ENCODE data around the gene PSAP.

The PSAP gene

DNA sequence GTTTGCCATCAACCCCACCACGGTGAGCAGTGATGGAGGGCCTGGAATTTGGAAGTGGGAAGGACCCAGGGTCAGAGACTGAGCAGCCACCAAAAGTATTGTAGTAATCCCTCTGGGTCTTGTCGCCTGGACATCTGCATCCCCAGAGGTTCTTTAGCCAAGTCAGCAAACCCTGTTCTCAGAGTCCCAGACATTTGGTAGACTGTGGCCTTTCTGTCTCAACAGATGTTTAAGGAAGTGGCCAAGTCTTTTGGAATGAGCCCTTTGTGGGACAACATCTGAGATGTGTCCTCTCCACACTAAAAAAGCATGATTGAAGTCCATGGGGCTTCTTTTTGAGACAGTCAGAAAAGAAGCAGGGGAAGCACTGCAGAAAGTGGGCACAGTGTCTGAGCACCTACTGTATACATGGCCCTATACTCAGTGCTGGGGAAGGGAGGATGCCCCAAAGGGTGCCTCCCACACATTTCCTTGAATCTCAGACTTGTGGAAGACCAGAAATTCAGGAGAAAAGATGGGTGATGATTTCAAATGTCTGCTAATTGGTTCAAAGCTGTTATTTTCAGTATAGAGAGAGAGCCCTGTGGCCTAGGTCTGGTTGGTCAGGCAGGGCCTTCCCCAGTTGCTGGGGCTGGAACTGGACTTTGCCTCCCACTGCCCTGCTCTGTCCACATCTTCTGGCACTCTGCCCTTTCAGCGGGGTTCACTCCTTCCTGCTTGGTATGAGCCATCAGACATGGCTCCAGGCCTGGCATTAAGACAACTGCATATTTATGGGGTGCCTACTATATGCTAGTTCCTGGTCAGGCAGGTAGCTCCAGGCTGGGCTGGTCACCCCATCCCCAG is 51.2 kb downstream of the PSAP start:
- Histone ChIP-seq H2AFZ (ENCODE audit: low read depth, low read length) (no peak overlapping the region), H3K4me3 (ENCODE audit: low read length) (no peak overlapping the region), H3K4me2 (ENCODE audit: low read length) (no peak overlapping the region), H3K4me1 (ENCODE audit: low read length) (peaks cover 39% of the 10 kb centered on the region), H3K27ac (ENCODE audit: low read length) (no peak overlapping the region), H3K27me3 (ENCODE audit: low read depth, low read length) (peaks cover 11% of the 10 kb centered on the region), H3K79me2 (ENCODE audit: low read length) (no peaks in the 10 kb centered on the region), H3K36me3 (replicated peaks; ENCODE audit: low read depth, low read length) (no peaks in the 10 kb centered on the region), H3K9ac (ENCODE audit: low read length) (no peak overlapping the region), H3K9me3 (ENCODE audit: insufficient read depth, low read length) (no peaks in the 10 kb centered on the region), H4K20me1 (ENCODE audit: insufficient read depth, low read length) (no peaks in the 10 kb centered on the region)
- TF ChIP-seq CTCF (IDR thresholded peaks at IDR 0.05; ENCODE audit: low read depth, low read length): no peak
- no peak for TF ChIP-seq EZH2phosphoT487 (IDR thresholded peaks at IDR 0.05; ENCODE audit: low read depth)

GRCh38 chr10:71799112-71799511 is 51.9 kb downstream of the PSAP start:
- no peak overlapping the region for H3K4me3 ChIP-seq (ENCODE audit: low read length)
- no peak overlapping the region for H3K4me2 ChIP-seq (ENCODE audit: low read length)
- no peak for TF ChIP-seq CTCF (IDR thresholded peaks at IDR 0.05; ENCODE audit: low read depth, low read length)
- no peak overlapping the region for H3K9ac ChIP-seq (ENCODE audit: low read length)
- no peaks in the 10 kb centered on the region for H4K20me1 ChIP-seq (ENCODE audit: insufficient read depth, low read length)
- peaks cover 38% of the 10 kb centered on the region for H3K4me1 ChIP-seq (ENCODE audit: low read length)
- H3K36me3 ChIP-seq (replicated peaks; ENCODE audit: low read depth, low read length): no peaks in the 10 kb centered on the region
- no peaks in the 10 kb centered on the region for H3K9me3 ChIP-seq (ENCODE audit: insufficient read depth, low read length)
- no peak overlapping the region for H2AFZ ChIP-seq (ENCODE audit: low read depth, low read length)
- peaks cover 17% of the 10 kb centered on the region; the same call in 1 of the 2 replicates for H3K27me3 ChIP-seq (ENCODE audit: low read depth, low read length)
- no peaks in the 10 kb centered on the region for H3K79me2 ChIP-seq (ENCODE audit: low read length)
- H3K27ac ChIP-seq (ENCODE audit: low read length): no peak overlapping the region

- H3K27ac ChIP-seq (ENCODE audit: low read length): no peak overlapping the region
- no peak overlapping the region for H3K9ac ChIP-seq (ENCODE audit: low read length)
Observed at GRCh38 chr10:71798308-71798624, 52.8 kb downstream of the PSAP start.

More at GRCh38 chr10:71798308-71798624, 52.8 kb downstream of the PSAP start:
- Histone ChIP-seq H3K36me3 (replicated peaks; ENCODE audit: low read depth, low read length) (no peaks in the 10 kb centered on the region), H3K4me2 (ENCODE audit: low read length) (no peak overlapping the region), H3K27me3 (ENCODE audit: low read depth, low read length) (peaks cover 18% of the 10 kb centered on the region; the same call in 1 of the 2 replicates), H2AFZ (ENCODE audit: low read depth, low read length) (no peak overlapping the region), H3K9me3 (ENCODE audit: insufficient read depth, low read length) (no peaks in the 10 kb centered on the region), H3K4me1 (ENCODE audit: low read length) (peaks cover 35% of the 10 kb centered on the region), H4K20me1 (ENCODE audit: insufficient read depth, low read length) (no peaks in the 10 kb centered on the region), H3K4me3 (ENCODE audit: low read length) (no peak overlapping the region), H3K79me2 (ENCODE audit: low read length) (no peaks in the 10 kb centered on the region)
- no peak for TF ChIP-seq CTCF (IDR thresholded peaks at IDR 0.05; ENCODE audit: low read depth, low read length)
- no peak for TF ChIP-seq EZH2phosphoT487 (IDR thresholded peaks at IDR 0.05; ENCODE audit: low read depth)

Measured in OCI-LY3 (cell line).